ENCODE results near the gene ZSWIM5. TPM values are rescaled to one million over a fixed set of nuclear protein-coding genes. Genes with fewer than 3 reads are reported as not detected.

The ZSWIM5 gene
- 0.99 and 2.0 TPM in 2 replicates for total RNA-seq

DNA sequence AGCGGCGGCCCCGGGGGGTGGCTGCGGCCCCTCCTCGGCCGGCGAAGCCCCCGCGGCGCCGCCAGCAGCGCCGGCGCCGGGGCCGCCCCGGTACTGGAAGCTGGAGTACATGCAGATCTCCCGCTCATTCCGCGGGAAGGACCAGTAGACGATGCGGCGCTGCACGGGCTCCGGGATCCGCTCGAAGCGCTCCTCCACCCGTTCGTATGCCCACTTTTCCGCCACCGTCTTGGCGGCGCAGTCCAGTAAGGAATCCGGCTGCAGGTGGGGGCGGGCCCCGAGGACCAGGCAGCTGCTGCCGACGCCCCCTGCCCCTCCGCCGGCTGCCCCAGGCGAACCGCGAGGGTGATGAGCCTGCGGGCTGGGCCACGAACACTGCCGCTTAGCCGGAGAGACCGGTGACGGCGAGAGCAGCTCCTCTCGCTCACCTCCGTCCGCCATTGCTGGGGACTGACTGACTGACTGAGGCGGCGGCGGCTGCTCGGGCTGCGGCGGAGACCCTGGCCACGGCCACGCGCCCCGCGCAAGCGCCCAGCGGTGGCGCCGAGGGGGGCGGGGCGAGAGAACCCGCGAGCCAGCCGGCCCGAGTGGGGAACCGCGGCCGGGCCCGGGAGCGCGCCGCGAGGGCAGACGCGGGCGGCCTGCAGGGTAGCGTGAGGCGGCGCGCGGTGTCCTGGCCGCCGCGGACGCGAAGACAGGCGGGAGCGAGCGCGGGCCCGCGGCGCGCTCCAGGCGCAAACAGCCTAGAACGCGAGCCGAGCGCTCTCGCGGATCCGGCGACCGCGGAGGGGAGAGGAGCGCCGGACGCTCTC is at the start of gene ZSWIM5:
Gene ZSWIM5 (minus strand): TSS at position 696 of the 812 bp plus-strand sequence. CDS start 255 bp downstream, at position 441.

DNA sequence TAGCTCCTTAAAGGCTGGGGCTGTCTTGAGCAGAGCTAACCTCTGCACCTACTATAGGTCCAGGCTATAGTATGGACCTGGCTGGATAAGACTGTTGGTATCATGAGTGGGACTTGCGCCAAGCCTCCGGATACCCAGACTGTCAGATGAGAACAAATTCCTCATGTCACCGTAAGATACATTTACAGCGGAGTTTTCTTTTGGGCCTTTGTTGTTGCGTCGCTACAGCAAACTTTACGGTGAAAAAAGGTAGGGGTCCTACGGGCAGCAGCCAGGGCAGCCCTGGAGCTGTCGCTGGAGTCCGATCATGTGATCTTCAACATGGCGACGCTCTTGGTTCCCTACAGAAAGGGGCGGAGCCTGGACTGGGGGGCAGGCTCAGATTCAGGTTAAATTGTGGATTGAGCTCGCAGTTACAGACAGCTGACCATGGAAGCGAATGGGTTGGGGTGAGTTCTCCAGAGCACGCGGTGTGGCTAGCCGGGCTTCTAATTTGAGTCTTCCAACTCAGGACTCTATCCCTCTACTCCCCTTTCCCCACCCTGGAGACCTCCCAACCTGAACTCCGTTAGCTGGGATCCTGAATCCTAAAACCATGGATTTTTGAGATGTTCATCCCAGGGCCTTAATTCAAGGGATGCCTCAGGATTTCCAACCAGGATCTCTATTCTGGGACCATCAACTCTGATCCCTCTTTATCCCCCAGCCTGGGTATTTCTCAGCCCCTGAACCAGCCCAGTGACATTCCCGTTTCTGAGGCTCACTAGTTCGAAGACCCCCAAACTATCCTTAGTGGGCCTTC is 194.4 kb downstream of the ZSWIM5 start, which contains the start of gene UROD:
Gene UROD (plus strand): TSS at position 418 of the 802 bp plus-strand sequence. CDS start 12 bp downstream, at position 430.

GRCh38 chr1:45010855-45011811 is 195.3 kb downstream of the ZSWIM5 start, which contains the start of gene HECTD3:
TSS of gene HECTD3 (minus strand) at chr1:45011324. CDS start at chr1:45011257, 67 bp downstream.

Other genes with a start within 250 kb of the ZSWIM5 start
- gene EIF2B3, start 220.0 kb downstream of the ZSWIM5 start, total RNA-seq = 25.4 and 26.9 TPM in 2 replicates
- gene HECTD3, start 195.3 kb downstream of the ZSWIM5 start, total RNA-seq = 26.0 and 28.0 TPM in 2 replicates
- 115 and 118 TPM in 2 replicates for gene UROD, start 194.4 kb downstream of the ZSWIM5 start, total RNA-seq
- gene HPDL, start 120.3 kb upstream of the ZSWIM5 start, total RNA-seq = 0.33 and 0.86 TPM in 2 replicates
- gene TOE1, start 133.6 kb upstream of the ZSWIM5 start, total RNA-seq = 7.6 and 7.8 TPM in 2 replicates
- gene MUTYH, start 133.8 kb upstream of the ZSWIM5 start, total RNA-seq = 8.7 and 12.1 TPM in 2 replicates

Measured in smooth muscle cell of the pulmonary artery (primary cell).